Mesendoderm (in vitro differentiated cells): ENCODE measurements around the gene CCDC136.

ENCODE experiments used
- DNase-seq: peaks from one replicate; pipeline ENCODE4 v3.0.0; 2013
- H2AK5ac ChIP-seq: 2 replicates; pipeline ENCODE4 v1.6.1; 2013; ENCODE audit warnings: low read length, inconsistent platforms
- H2BK120ac ChIP-seq: 2 replicates; pipeline ENCODE4 v1.6.1; 2013; ENCODE audit warnings: low read depth, mild to moderate bottlenecking, low read length, moderate library complexity, mixed read lengths
- H2BK15ac ChIP-seq: replicated peaks from 2 replicates; pipeline ENCODE4 v1.6.1; 2013; ENCODE audit warnings: low read depth, mild to moderate bottlenecking, moderate library complexity
- H2BK5ac ChIP-seq: 2 replicates; pipeline ENCODE4 v1.6.1; 2013; ENCODE audit warnings: low read length, inconsistent platforms
- H3K18ac ChIP-seq: 2 replicates; pipeline ENCODE4 v1.6.1; 2013; ENCODE audit warnings: mild to moderate bottlenecking, low read length, mixed read lengths
- H3K23ac ChIP-seq: one replicate; pipeline ENCODE4 v1.6.1; 2013; ENCODE audit warnings: low read length
- H3K27ac ChIP-seq: 2 replicates; pipeline ENCODE4 v1.5.1; 2013; ENCODE audit warnings: low read depth, mild to moderate bottlenecking, inconsistent platforms, low read length, moderate library complexity
- H3K27me3 ChIP-seq: 2 replicates; pipeline ENCODE4 v1.6.1; 2013; ENCODE audit warnings: low read length, control low read depth, mild to moderate bottlenecking, inconsistent platforms; ENCODE audit not compliant: insufficient read depth, poor library complexity
- H3K36me3 ChIP-seq: 2 replicates; pipeline ENCODE4 v1.6.1; 2013; ENCODE audit warnings: low read length, inconsistent platforms; ENCODE audit not compliant: control insufficient read depth, insufficient read depth
- H3K4ac ChIP-seq: one replicate; pipeline ENCODE4 v1.6.1; 2013; ENCODE audit warnings: low read depth, mild to moderate bottlenecking, low read length, moderate library complexity
- H3K4me1 ChIP-seq: 2 replicates; pipeline ENCODE4 v1.6.1; 2013; ENCODE audit warnings: low read depth, low read length, inconsistent platforms; ENCODE audit not compliant: control insufficient read depth
- H3K4me2 ChIP-seq: 2 replicates; pipeline ENCODE4 v1.6.1; 2013; ENCODE audit warnings: low read length
- H3K4me3 ChIP-seq: 2 replicates; pipeline ENCODE4 v1.5.1; 2013; ENCODE audit warnings: mild to moderate bottlenecking, low read length
- H3K56ac ChIP-seq: one replicate; pipeline ENCODE4 v1.6.1; 2013; ENCODE audit warnings: low read length
- H3K79me1 ChIP-seq: 2 replicates; pipeline ENCODE4 v1.6.1; 2013; ENCODE audit warnings: low read length, inconsistent platforms
- H3K79me2 ChIP-seq: 2 replicates; pipeline ENCODE4 v1.6.1; 2013; ENCODE audit warnings: mild to moderate bottlenecking, low read length; ENCODE audit not compliant: control insufficient read depth, insufficient read depth
- H3K9ac ChIP-seq: 2 replicates; pipeline ENCODE4 v1.6.1; 2013; ENCODE audit warnings: low read length, inconsistent platforms
- H4K5ac ChIP-seq: one replicate; pipeline ENCODE4 v1.6.1; 2013; ENCODE audit warnings: low read length
- H4K8ac ChIP-seq: one replicate; pipeline ENCODE4 v1.6.1; 2013; ENCODE audit warnings: low read depth, mild to moderate bottlenecking, control low read depth, low read length, moderate library complexity
- WGBS: extraction: QIAGEN DNeasy Blood & Tissue Kit; methylation state at CpG from one replicate; pipeline ENCODE4 v1.1.7; 2013; ENCODE audit warnings: low lambda C conversion rate, missing lambda C conversion rate; ENCODE audit not compliant: insufficient coverage; ENCODE audit errors: extremely low coverage; 5-methylcytosine and 5-hydroxymethylcytosine counted together

Gene CCDC136

DNA sequence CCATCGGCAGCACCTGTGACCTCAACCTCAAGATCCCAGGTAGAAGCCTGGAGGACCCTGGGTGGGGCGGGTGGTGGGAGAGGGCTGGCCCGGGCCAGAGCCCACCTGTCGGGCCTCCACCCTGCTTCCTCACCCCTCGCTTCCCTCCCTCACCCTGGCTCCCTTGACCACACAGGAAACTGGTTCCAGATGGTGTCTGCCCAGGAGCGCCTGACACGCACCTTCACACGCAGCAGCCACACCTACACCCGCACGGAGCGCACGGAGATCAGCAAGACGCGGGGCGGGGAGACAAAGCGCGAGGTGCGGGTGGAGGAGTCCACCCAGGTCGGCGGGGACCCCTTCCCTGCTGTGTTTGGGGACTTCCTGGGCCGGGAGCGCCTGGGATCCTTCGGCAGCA is 62.0 kb downstream of the CCDC136 start:
- no peak for DNase-seq
- no peak overlapping the region for H3K18ac ChIP-seq
- H3K27ac ChIP-seq = no peak overlapping the region
- no peak overlapping the region for H3K4me2 ChIP-seq
- H2BK15ac ChIP-seq = no peak overlapping the region
- no peak overlapping the region for H3K4ac ChIP-seq
- H3K36me3 ChIP-seq = peaks cover 24% of the 10 kb centered on the region
- H2AK5ac ChIP-seq = no peak overlapping the region
- H3K27me3 ChIP-seq = no peaks in the 10 kb centered on the region
- H3K23ac ChIP-seq = no peak overlapping the region
- WGBS = no CpG with 5 or more reads among the region's 23 CpGs
- H2BK120ac ChIP-seq = no peak overlapping the region
- H4K5ac ChIP-seq = no peak overlapping the region
- no peaks in the 10 kb centered on the region for H3K79me2 ChIP-seq
- H3K4me1 ChIP-seq = no peaks in the 10 kb centered on the region
- H3K79me1 ChIP-seq = no peaks in the 10 kb centered on the region
- no peak overlapping the region for H3K4me3 ChIP-seq
- no peak overlapping the region for H3K56ac ChIP-seq
- no peak overlapping the region for H4K8ac ChIP-seq
- no peak overlapping the region for H3K9ac ChIP-seq
- H2BK5ac ChIP-seq = no peak overlapping the region

DNA sequence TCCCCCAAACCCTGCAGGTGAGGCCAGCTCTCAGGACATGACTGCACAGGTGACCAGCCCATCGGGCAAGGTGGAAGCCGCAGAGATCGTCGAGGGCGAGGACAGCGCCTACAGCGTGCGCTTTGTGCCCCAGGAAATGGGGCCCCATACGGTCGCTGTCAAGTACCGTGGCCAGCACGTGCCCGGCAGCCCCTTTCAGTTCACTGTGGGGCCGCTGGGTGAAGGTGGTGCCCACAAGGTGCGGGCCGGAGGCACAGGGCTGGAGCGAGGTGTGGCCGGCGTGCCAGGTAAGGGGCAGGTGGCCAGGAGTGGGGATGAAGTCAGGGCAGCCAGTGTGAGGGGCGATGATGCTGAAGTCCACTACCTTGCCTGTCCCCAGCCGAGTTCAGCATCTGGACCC is 62.6 kb downstream of the CCDC136 start:
- Histone ChIP-seq H3K79me1 (no peaks in the 10 kb centered on the region), H4K8ac (no peak overlapping the region), H2BK120ac (no peak overlapping the region), H3K4me2 (no peak overlapping the region), H3K27me3 (no peaks in the 10 kb centered on the region), H2BK5ac (no peak overlapping the region), H3K23ac (no peak overlapping the region), H2AK5ac (no peak overlapping the region), H2BK15ac (no peak overlapping the region), H3K27ac (no peak overlapping the region), H3K4me3 (no peak overlapping the region), H3K79me2 (no peaks in the 10 kb centered on the region), H3K4ac (no peak overlapping the region), H3K9ac (no peak overlapping the region), H3K18ac (no peak overlapping the region), H3K56ac (no peak overlapping the region), H3K4me1 (no peaks in the 10 kb centered on the region), H3K36me3 (peaks cover 24% of the 10 kb centered on the region), H4K5ac (no peak overlapping the region)
- no CpG with 5 or more reads among the region's 21 CpGs for WGBS
- no peak for DNase-seq

DNA sequence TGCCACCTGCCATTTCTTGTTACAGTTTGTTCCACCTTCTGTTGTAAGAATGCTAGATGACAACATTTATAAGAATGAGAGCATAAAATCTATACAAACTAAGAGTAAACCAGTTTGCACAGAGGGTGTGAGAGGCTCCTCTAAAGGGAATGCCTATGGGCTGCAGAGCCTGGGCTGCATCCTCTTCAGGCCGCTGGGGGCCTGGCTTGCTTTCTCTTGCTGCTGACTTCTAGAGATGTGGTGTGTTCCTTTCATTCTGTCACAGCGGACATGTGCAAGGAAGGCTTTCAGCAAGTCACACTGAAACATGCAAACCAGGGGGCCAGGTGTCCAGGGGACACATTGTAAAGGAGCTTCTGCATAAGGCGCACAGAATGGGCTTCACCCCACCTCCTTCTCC is 63.8 kb downstream of the CCDC136 start:
- Histone ChIP-seq H3K36me3 (peaks cover 21% of the 10 kb centered on the region), H3K79me2 (no peaks in the 10 kb centered on the region), H2BK120ac (no peak overlapping the region), H3K4me3 (no peak overlapping the region), H3K4me2 (no peak overlapping the region), H3K79me1 (no peaks in the 10 kb centered on the region), H4K5ac (no peak overlapping the region), H3K23ac (no peak overlapping the region), H2BK15ac (no peak overlapping the region), H3K9ac (no peak overlapping the region), H3K56ac (no peak overlapping the region), H3K4ac (no peak overlapping the region), H3K27ac (no peak overlapping the region), H3K18ac (no peak overlapping the region), H2AK5ac (no peak overlapping the region), H2BK5ac (no peak overlapping the region), H3K27me3 (no peaks in the 10 kb centered on the region), H3K4me1 (no peaks in the 10 kb centered on the region), H4K8ac (no peak overlapping the region)
- WGBS = no CpG with 5 or more reads among the region's 3 CpGs
- DNase-seq = no peak

DNA sequence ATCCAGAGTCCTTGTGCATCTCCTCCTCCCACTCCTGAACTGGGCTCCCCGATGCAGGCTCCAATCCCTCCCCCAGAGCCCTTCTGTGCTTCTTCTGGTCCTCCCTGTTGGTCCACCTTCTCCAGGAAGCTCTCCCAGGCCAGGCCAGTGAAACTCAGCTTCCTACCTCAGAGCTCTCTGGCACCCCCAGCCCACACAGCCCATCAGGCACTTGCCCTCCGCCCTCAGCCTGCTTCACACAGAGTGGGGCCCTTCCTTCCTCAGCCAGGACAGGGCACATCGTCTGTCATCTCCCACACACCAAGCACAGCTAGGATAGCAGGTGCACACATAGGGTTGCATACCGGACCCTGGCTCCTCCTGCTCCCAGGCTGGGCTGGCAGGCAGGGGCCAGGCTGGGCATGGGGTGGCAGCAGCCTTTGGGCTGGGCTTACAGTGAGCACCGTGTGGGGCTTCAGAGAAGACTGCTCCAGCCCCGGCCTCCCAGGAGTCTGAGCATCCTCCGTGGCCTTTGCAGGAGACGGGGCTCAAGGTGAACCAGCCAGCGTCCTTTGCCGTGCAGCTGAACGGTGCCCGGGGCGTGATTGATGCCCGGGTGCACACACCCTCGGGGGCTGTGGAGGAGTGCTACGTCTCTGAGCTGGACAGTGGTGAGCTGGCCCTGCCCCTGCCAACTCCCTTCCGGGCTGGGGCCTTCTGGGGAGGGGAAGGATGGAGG is 64.4 kb downstream of the CCDC136 start:
- Histone ChIP-seq H2BK15ac (no peak overlapping the region), H3K4ac (no peak overlapping the region), H3K27me3 (no peaks in the 10 kb centered on the region), H3K79me1 (no peaks in the 10 kb centered on the region), H3K4me2 (no peak overlapping the region), H2BK120ac (no peak overlapping the region), H3K18ac (no peak overlapping the region), H4K8ac (no peak overlapping the region), H3K4me1 (no peaks in the 10 kb centered on the region), H3K27ac (no peak overlapping the region), H3K4me3 (no peak overlapping the region), H3K9ac (no peak overlapping the region), H2AK5ac (no peak overlapping the region), H4K5ac (no peak overlapping the region), H3K36me3 (peaks cover 20% of the 10 kb centered on the region), H3K23ac (no peak overlapping the region), H3K56ac (no peak overlapping the region), H3K79me2 (no peaks in the 10 kb centered on the region), H2BK5ac (no peak overlapping the region)
- no CpG with 5 or more reads among the region's 17 CpGs for WGBS
- no peak for DNase-seq

DNA sequence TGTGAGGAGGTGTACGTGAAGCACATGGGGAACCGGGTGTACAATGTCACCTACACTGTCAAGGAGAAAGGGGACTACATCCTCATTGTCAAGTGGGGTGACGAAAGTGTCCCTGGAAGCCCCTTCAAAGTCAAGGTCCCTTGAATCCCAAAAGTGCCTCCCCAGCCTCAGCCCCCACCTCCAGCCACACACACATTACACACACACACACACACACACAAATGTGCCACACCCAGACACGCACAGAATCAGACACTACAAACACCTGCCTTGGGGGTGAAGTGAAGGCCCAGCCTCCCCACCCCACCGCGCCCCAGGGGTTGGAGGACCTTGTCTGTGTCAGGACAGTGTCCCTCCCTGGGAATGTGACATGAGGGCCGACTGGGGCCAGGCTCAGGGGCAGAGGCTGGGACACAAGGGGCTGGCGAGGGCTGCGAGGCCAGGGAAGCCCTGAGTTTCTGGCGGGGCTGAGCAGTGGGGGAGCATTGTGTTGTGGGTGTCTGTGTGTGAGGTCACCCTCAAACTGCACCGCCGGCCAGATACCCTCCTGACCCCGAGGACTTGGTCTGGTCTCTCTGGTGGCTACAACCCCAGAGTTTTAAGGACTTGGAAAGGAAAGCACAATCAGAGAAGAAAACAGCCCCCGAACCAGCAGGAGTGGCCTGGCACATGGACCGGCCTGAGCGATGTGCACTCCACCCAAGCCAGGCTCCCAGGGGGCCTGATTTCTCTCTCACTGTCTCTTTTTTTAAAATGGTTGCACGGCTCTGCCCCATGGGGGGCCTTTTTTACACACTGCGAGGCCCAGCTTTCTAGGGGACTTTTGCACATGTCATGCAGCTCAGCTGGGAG is 66.8 kb downstream of the CCDC136 start:
- no peak overlapping the region for H3K4me2 ChIP-seq
- no peak overlapping the region for H4K8ac ChIP-seq
- H3K4me3 ChIP-seq = no peak overlapping the region
- H3K9ac ChIP-seq = no peak overlapping the region
- peaks cover 12% of the 10 kb centered on the region for H3K36me3 ChIP-seq
- no peak overlapping the region for H2BK120ac ChIP-seq
- H3K18ac ChIP-seq = no peak overlapping the region
- no peak overlapping the region for H4K5ac ChIP-seq
- no peak overlapping the region for H2AK5ac ChIP-seq
- no peak overlapping the region for H2BK5ac ChIP-seq
- no peak overlapping the region for H2BK15ac ChIP-seq
- no peak overlapping the region for H3K23ac ChIP-seq
- DNase-seq = no peak
- H3K4me1 ChIP-seq = no peaks in the 10 kb centered on the region
- H3K79me1 ChIP-seq = peaks cover 1% of the 10 kb centered on the region
- WGBS = no CpG with 5 or more reads among the region's 18 CpGs
- H3K79me2 ChIP-seq = no peaks in the 10 kb centered on the region
- H3K4ac ChIP-seq = no peak overlapping the region
- no peaks in the 10 kb centered on the region for H3K27me3 ChIP-seq
- no peak overlapping the region for H3K56ac ChIP-seq
- no peak overlapping the region for H3K27ac ChIP-seq
